G401 (cell line): ENCODE data around the gene ANKRD11. TPM values are rescaled to one million over a fixed set of nuclear protein-coding genes. Genes with fewer than 3 reads are reported as not detected.
"Not testable (repeated sequence)": the region's sequence is repeated elsewhere in the genome, so short reads cannot be mapped to it uniquely, and the experiment has no call there.

Experiments
- DNase-seq: peaks from one replicate; pipeline ENCODE4 v3.0.0-alpha.2; 2015; ENCODE audit warnings: low spot score
- in situ Hi-C: cut with HindIII; loops from 2 replicates; pipeline ENCODE4 v1.10.0; 2016; ENCODE audit warnings: low sequenced_read_pairs, mixed read lengths
- total RNA-seq: library from RNA; depleted of rRNA; stranded (reverse); fragments of >200 nt; shearing (Covaris generic); gene quantifications from 2 replicates; pipeline ENCODE4 v1.2.3, GENCODE V29; 2014

The ANKRD11 gene
- total RNA-seq, 1 experiment from 2014 or later = 55.3 TPM

GRCh38 chr16:89346869-89347268, 143.5 kb downstream of the ANKRD11 start:
- no peak for DNase-seq
- in situ Hi-C loops = no loop called here

- no peak for DNase-seq
- in situ Hi-C loops = no loop called here
Observed at GRCh38 chr16:89345642-89346150, 144.7 kb downstream of the ANKRD11 start.

- no peak for DNase-seq
- in situ Hi-C loops = no loop called here
Observed at GRCh38 chr16:89344846-89345611, 145.3 kb downstream of the ANKRD11 start.

GRCh38 chr16:89344458-89344834, 145.9 kb downstream of the ANKRD11 start:
- DNase-seq = no peak
- in situ Hi-C loops = no loop called here

GRCh38 chr16:89343501-89344457, 146.6 kb downstream of the ANKRD11 start:
- in situ Hi-C loops = no loop called here
- DNase-seq = no peak

- in situ Hi-C loops = no loop called here
- DNase-seq = no peak
Observed at GRCh38 chr16:89341697-89342694, 148.4 kb downstream of the ANKRD11 start.

GRCh38 chr16:89341279-89341678, 149.1 kb downstream of the ANKRD11 start:
- in situ Hi-C loops = no loop called here

GRCh38 chr16:89338863-89339262, 151.5 kb downstream of the ANKRD11 start:
- no peak for DNase-seq
- in situ Hi-C loops = no loop called here

More at GRCh38 chr16:89341279-89341678, 149.1 kb downstream of the ANKRD11 start:
- DNase-seq = no peak

GRCh38 chr16:89337965-89338364, 152.4 kb downstream of the ANKRD11 start:
- DNase-seq = no peak

GRCh38 chr16:89335803-89336485, 154.4 kb downstream of the ANKRD11 start:
- in situ Hi-C loops = no loop called here
- DNase-seq = peak; percentile 40

More at GRCh38 chr16:89337965-89338364, 152.4 kb downstream of the ANKRD11 start:
- in situ Hi-C loops = no loop called here

GRCh38 chr16:89334988-89335802, 155.2 kb downstream of the ANKRD11 start:
- peak; percentile 52 for DNase-seq
- in situ Hi-C loops = no loop called here

GRCh38 chr16:89334461-89334860, 155.9 kb downstream of the ANKRD11 start:
- DNase-seq = no peak
- in situ Hi-C loops = no loop called here

- in situ Hi-C loops = no loop called here
- no peak for DNase-seq
Observed at GRCh38 chr16:89334050-89334449, 156.3 kb downstream of the ANKRD11 start.

- peak; percentile 91 for DNase-seq
- in situ Hi-C loops = not testable (repeated sequence)
Observed at GRCh38 chr16:89333401-89334001, 156.9 kb downstream of the ANKRD11 start.

- DNase-seq = no peak
- in situ Hi-C loops = no loop called here
Observed at GRCh38 chr16:89332902-89333245, 157.5 kb downstream of the ANKRD11 start.

GRCh38 chr16:89332243-89332901, 158.0 kb downstream of the ANKRD11 start:
- no peak for DNase-seq
- in situ Hi-C loops = no loop called here
